Trophoblast cell (in vitro differentiated cells and primary cell): ENCODE results near the gene GRK2.

ENCODE experiments used
- DNase-seq, 2 donors: peaks; one replicate each; pipeline ENCODE4 v3.0.0-alpha.2; 2016
- H2AFZ ChIP-seq: 2 replicates; pipeline ENCODE4 v1.6.1; 2013; ENCODE audit warnings: low read length, moderate library complexity, mild to moderate bottlenecking; ENCODE audit not compliant: insufficient read depth, poor library complexity
- H2AK5ac ChIP-seq: 2 replicates; pipeline ENCODE4 v1.6.1; 2013; ENCODE audit warnings: mild to moderate bottlenecking, low read length
- H2BK120ac ChIP-seq: 2 replicates; pipeline ENCODE4 v1.6.1; 2013; ENCODE audit warnings: low read length, mild to moderate bottlenecking, moderate library complexity; ENCODE audit not compliant: insufficient read depth, poor library complexity
- H2BK12ac ChIP-seq: 2 replicates; pipeline ENCODE4 v1.6.1; 2013; ENCODE audit warnings: mild to moderate bottlenecking, low read length, moderate library complexity
- H2BK5ac ChIP-seq: 2 replicates; pipeline ENCODE4 v1.6.1; 2013; ENCODE audit warnings: low read length, low read depth, moderate library complexity, mild to moderate bottlenecking; ENCODE audit not compliant: poor library complexity
- H3K14ac ChIP-seq: 2 replicates; pipeline ENCODE4 v1.6.1; 2013; ENCODE audit warnings: mild to moderate bottlenecking, low read length
- H3K18ac ChIP-seq: 2 replicates; pipeline ENCODE4 v1.6.1; 2013; ENCODE audit warnings: mild to moderate bottlenecking, low read length
- H3K23ac ChIP-seq: 2 replicates; pipeline ENCODE4 v1.6.1; 2013; ENCODE audit warnings: low read length
- H3K27ac ChIP-seq: 2 replicates; pipeline ENCODE4 v1.5.1; 2013; ENCODE audit warnings: low read depth, mild to moderate bottlenecking, inconsistent platforms, low read length, moderate library complexity
- H3K27me3 ChIP-seq: 2 replicates; pipeline ENCODE4 v1.6.1; 2013; ENCODE audit warnings: inconsistent platforms, mild to moderate bottlenecking, low read length, moderate library complexity; ENCODE audit not compliant: insufficient read depth
- H3K36me3 ChIP-seq, 2 experiments: 1 replicate in 1 of 2; 2 replicates in 1 of 2; pipeline ENCODE4 v1.6.1; 2013; ENCODE audit warnings: low read length in 2 of 2, mild to moderate bottlenecking in 2 of 2, moderate library complexity in 1 of 2; ENCODE audit not compliant: insufficient read depth in 2 of 2, control insufficient read depth in 1 of 2
- H3K4ac ChIP-seq: 2 replicates; pipeline ENCODE4 v1.6.1; 2013; ENCODE audit warnings: low read depth, mild to moderate bottlenecking, low read length, moderate library complexity
- H3K4me1 ChIP-seq, 2 experiments: 1 replicate in 1 of 2; 2 replicates in 1 of 2; pipeline ENCODE4 v1.6.1; 2013; ENCODE audit warnings: low read length in 2 of 2, mild to moderate bottlenecking in 2 of 2, moderate library complexity in 1 of 2; ENCODE audit not compliant: insufficient read depth in 2 of 2, control insufficient read depth in 1 of 2
- H3K4me2 ChIP-seq: 2 replicates; pipeline ENCODE4 v1.6.1; 2013; ENCODE audit warnings: inconsistent platforms, mild to moderate bottlenecking, low read length, moderate library complexity
- H3K4me3 ChIP-seq: 2 replicates; pipeline ENCODE4 v1.5.1; 2013; ENCODE audit warnings: mild to moderate bottlenecking, low read depth, low read length, inconsistent platforms
- H3K79me1 ChIP-seq: one replicate; pipeline ENCODE4 v1.6.1; 2013; ENCODE audit warnings: low read length
- H3K79me2 ChIP-seq: 2 replicates; pipeline ENCODE4 v1.6.1; 2013; ENCODE audit warnings: low read length, mild to moderate bottlenecking; ENCODE audit not compliant: control insufficient read depth, insufficient read depth, poor library complexity
- H3K9ac ChIP-seq: 2 replicates; pipeline ENCODE4 v1.6.1; 2013; ENCODE audit warnings: mild to moderate bottlenecking, low read length
- H3K9me3 ChIP-seq: 2 replicates; pipeline ENCODE4 v1.6.1; 2013; ENCODE audit warnings: low read depth, mild to moderate bottlenecking, control low read depth, inconsistent platforms, low read length; ENCODE audit not compliant: insufficient read depth
- H4K12ac ChIP-seq: 2 replicates; pipeline ENCODE4 v1.6.1; 2013; ENCODE audit warnings: low read depth, mild to moderate bottlenecking, low read length, moderate library complexity
- H4K8ac ChIP-seq: 2 replicates; pipeline ENCODE4 v1.6.1; 2013; ENCODE audit warnings: low read depth, mild to moderate bottlenecking, low read length, moderate library complexity
- H4K91ac ChIP-seq: one replicate; pipeline ENCODE4 v1.6.1; 2013; ENCODE audit warnings: low read depth, mild to moderate bottlenecking, low read length, moderate library complexity
- WGBS: extraction: QIAGEN DNeasy Blood & Tissue Kit; methylation state at CpG from one replicate; pipeline ENCODE4 v1.1.7; 2013; ENCODE audit warnings: missing lambda C conversion rate; ENCODE audit not compliant: insufficient read length, insufficient coverage; ENCODE audit errors: extremely low coverage; 5-methylcytosine and 5-hydroxymethylcytosine counted together

Gene GRK2

GRCh38 chr11:67255353-67255752, 10.9 kb upstream of the GRK2 start:
- Histone ChIP-seq H3K4me2 (no peak overlapping the region), H2AK5ac (no peak overlapping the region), H3K9me3 (no peaks in the 10 kb centered on the region), H3K79me1 (no peaks in the 10 kb centered on the region), H4K12ac (no peak overlapping the region), H2BK120ac (no peak overlapping the region), H2BK5ac (no peak overlapping the region), H3K27me3 (no peaks in the 10 kb centered on the region), H4K8ac (no peak overlapping the region), H3K27ac (no peak overlapping the region), H3K79me2 (no peaks in the 10 kb centered on the region), H2BK12ac (no peak overlapping the region), H3K4me1 (peaks cover 0 to 5% of the 10 kb centered on the region in 2 experiments), H3K9ac (no peak overlapping the region), H4K91ac (no peak overlapping the region), H3K4ac (no peak overlapping the region), H3K4me3 (no peak overlapping the region), H3K23ac (no peak overlapping the region), H2AFZ (no peak overlapping the region), H3K14ac (no peak overlapping the region), H3K36me3 (peaks cover 48 to 64% of the 10 kb centered on the region in 2 experiments), H3K18ac (no peak overlapping the region)
- no peak for DNase-seq
- WGBS, result no CpG with 5 or more reads among the region's 10 CpGs

GRCh38 chr11:67255864-67256263, 10.4 kb upstream of the GRK2 start:
- Histone ChIP-seq H3K27me3 (no peaks in the 10 kb centered on the region), H4K12ac (no peak overlapping the region), H2BK12ac (no peak overlapping the region), H3K4me1 (peaks cover 0 to 5% of the 10 kb centered on the region in 2 experiments), H3K79me2 (no peaks in the 10 kb centered on the region), H2BK120ac (no peak overlapping the region), H2AK5ac (no peak overlapping the region), H4K8ac (no peak overlapping the region), H3K36me3 (peaks cover 43 to 58% of the 10 kb centered on the region in 2 experiments), H3K23ac (no peak overlapping the region), H2BK5ac (no peak overlapping the region), H4K91ac (no peak overlapping the region), H3K18ac (no peak overlapping the region), H3K27ac (no peak overlapping the region), H2AFZ (no peak overlapping the region), H3K14ac (no peak overlapping the region), H3K9me3 (no peaks in the 10 kb centered on the region), H3K4me3 (no peak overlapping the region), H3K9ac (no peak overlapping the region), H3K4ac (no peak overlapping the region), H3K79me1 (no peaks in the 10 kb centered on the region), H3K4me2 (no peak overlapping the region)
- no peak for DNase-seq
- no CpG with 5 or more reads among the region's 8 CpGs for WGBS

- Histone ChIP-seq H3K9me3 (no peaks in the 10 kb centered on the region), H3K36me3 (peaks cover 43 to 52% of the 10 kb centered on the region in 2 experiments), H3K4me2 (no peak overlapping the region), H2AFZ (no peak overlapping the region), H2BK120ac (no peak overlapping the region), H2BK5ac (no peak overlapping the region), H3K4ac (no peak overlapping the region), H4K91ac (no peak overlapping the region), H3K14ac (no peak overlapping the region), H4K8ac (no peak overlapping the region), H3K79me1 (peaks cover 2% of the 10 kb centered on the region), H3K4me3 (no peak overlapping the region), H3K27ac (no peak overlapping the region), H3K18ac (no peak overlapping the region), H3K27me3 (no peaks in the 10 kb centered on the region), H2AK5ac (no peak overlapping the region), H3K23ac (no peak overlapping the region), H3K4me1 (peaks cover 3 to 7% of the 10 kb centered on the region in 2 experiments), H3K9ac (no peak overlapping the region), H3K79me2 (no peaks in the 10 kb centered on the region), H2BK12ac (no peak overlapping the region), H4K12ac (no peak overlapping the region)
- DNase-seq, result no peak
- WGBS, result no CpG with 5 or more reads among the region's 5 CpGs
Observed at GRCh38 chr11:67256477-67257135, 9.7 kb upstream of the GRK2 start.

- Histone ChIP-seq H4K8ac (no peak overlapping the region), H2BK5ac (no peak overlapping the region), H3K23ac (no peak overlapping the region), H3K79me1 (peaks cover 5% of the 10 kb centered on the region), H3K36me3 (peaks cover 14 to 16% of the 10 kb centered on the region in 2 experiments), H3K9ac (no peak overlapping the region), H2AFZ (no peak overlapping the region), H2BK12ac (no peak overlapping the region), H3K27me3 (no peaks in the 10 kb centered on the region), H3K14ac (no peak overlapping the region), H4K91ac (no peak overlapping the region), H3K9me3 (no peaks in the 10 kb centered on the region), H2BK120ac (no peak overlapping the region), H3K4me1 (peaks cover 5 to 12% of the 10 kb centered on the region in 2 experiments), H3K4ac (no peak overlapping the region), H2AK5ac (no peak overlapping the region), H3K79me2 (no peaks in the 10 kb centered on the region), H3K4me2 (no peak overlapping the region), H3K27ac (no peak overlapping the region), H3K18ac (no peak overlapping the region), H4K12ac (no peak overlapping the region), H3K4me3 (no peak overlapping the region)
- WGBS, result no CpG with 5 or more reads among the region's 6 CpGs
- no peak for DNase-seq
Observed at GRCh38 chr11:67260406-67260805, 5.9 kb upstream of the GRK2 start.
